ENCODE measurements around the gene ATG12.
"Not testable (repeated sequence)": the region's sequence is repeated elsewhere in the genome, so short reads cannot be mapped to it uniquely, and the experiment has no call there.

The ATG12 gene

GRCh38 chr5:115842089-115842935 lies 947 bp upstream of the ATG12 start:
- peak; percentile 40 to 91 (median 88) for DNase-seq

- DNase-seq = peak in 2 of 3 experiments; percentile 26 to 48
Observed at GRCh38 chr5:115840873-115841272, 492 bp downstream of the ATG12 start.

- peak; percentile 8 to 58 (median 9) for DNase-seq
Observed at GRCh38 chr5:115838885-115839518, 2.4 kb downstream of the ATG12 start.

GRCh38 chr5:115835481-115835880 lies 5.9 kb downstream of the ATG12 start:
- no peak for DNase-seq

- DNase-seq = peak; percentile 1 to 56 (median 33)
Observed at GRCh38 chr5:115831163-115831768, 10.1 kb downstream of the ATG12 start.

- no peak for DNase-seq
Observed at GRCh38 chr5:115829913-115830312, 11.5 kb downstream of the ATG12 start.

- no peak for DNase-seq
Observed at GRCh38 chr5:115825948-115826347, 15.4 kb downstream of the ATG12 start.

GRCh38 chr5:115824983-115825382 lies 16.4 kb downstream of the ATG12 start:
- not testable (repeated sequence) for DNase-seq

GRCh38 chr5:115820846-115821245 lies 20.5 kb downstream of the ATG12 start:
- DNase-seq = no peak

- no peak for DNase-seq
Observed at GRCh38 chr5:115818821-115819220, 22.5 kb downstream of the ATG12 start.

GRCh38 chr5:115817386-115817785 lies 24.0 kb downstream of the ATG12 start:
- DNase-seq = peak in 1 of 3 experiments; percentile 30

- peak; percentile 45 to 88 (median 85) for DNase-seq
Observed at GRCh38 chr5:115816226-115817081, 24.9 kb downstream of the ATG12 start, which contains the start of gene CDO1. Gene CDO1, minus strand, starts transcription at chr5:115816659. Its CDS starts 262 bp downstream, at chr5:115816397.

- DNase-seq = peak in 2 of 3 experiments; percentile 1 to 68
Observed at GRCh38 chr5:115815693-115816225, 25.6 kb downstream of the ATG12 start.

GRCh38 chr5:115815006-115815692 lies 26.2 kb downstream of the ATG12 start:
- no peak for DNase-seq

- no peak for DNase-seq
Observed at GRCh38 chr5:115813719-115814118, 27.6 kb downstream of the ATG12 start.

GRCh38 chr5:115812372-115812771 lies 29.0 kb downstream of the ATG12 start:
- no peak for DNase-seq

- DNase-seq = no peak
Observed at GRCh38 chr5:115811406-115811805, 30.0 kb downstream of the ATG12 start.

GRCh38 chr5:115810761-115811160 lies 30.6 kb downstream of the ATG12 start:
- no peak for DNase-seq

- no peak for DNase-seq
Observed at GRCh38 chr5:115809946-115810345, 31.4 kb downstream of the ATG12 start.

- not testable (repeated sequence) for DNase-seq
Observed at GRCh38 chr5:115808066-115808465, 33.3 kb downstream of the ATG12 start.

GRCh38 chr5:115807654-115808052 lies 33.7 kb downstream of the ATG12 start:
- no peak for DNase-seq
